Measurements from ENCODE around the gene KRTAP22-2. TPM values are rescaled to one million over a fixed set of nuclear protein-coding genes. Genes with fewer than 3 reads are reported as not detected.

Gene KRTAP22-2
- polyA plus RNA-seq = not detected
- long read RNA-seq, donor 1 = 0 reads
- long read RNA-seq, donor 2 = 0 reads
- long read RNA-seq, donor 3 = 0 reads
- long read RNA-seq, donor 4 = 0 reads
- long read RNA-seq, donor 5 = 0 reads
- long read RNA-seq, donor 6 = 0 reads
- long read RNA-seq, donor 7 = 0 reads
- long read RNA-seq, donor 8 = 0 reads
- long read RNA-seq, donor 9 = 0 reads
- long read RNA-seq, donor 10 = 0 reads
- long read RNA-seq, donor 11 = 0 reads

- H3K36me3 ChIP-seq (ENCODE audit: control insufficient read depth, insufficient read depth, low read length) = no peaks in the 10 kb centered on the region
Measured at GRCh38 chr21:30590297-30590696, at the start of gene KRTAP22-2. KRTAP22-2 (minus strand) TSS chr21:30590397.

GRCh38 chr21:30638686-30639085, 48.5 kb upstream of the KRTAP22-2 start:
- Histone ChIP-seq H3K36me3 (ENCODE audit: control insufficient read depth, insufficient read depth, low read length) (no peaks in the 10 kb centered on the region), H3K4me3 (ENCODE audit: low read length) (no peak overlapping the region), H3K4me1 (ENCODE audit: control insufficient read depth, insufficient read depth, low read length) (no peaks in the 10 kb centered on the region), H3K9me3 (ENCODE audit: control insufficient read depth, low read depth, low read length) (no peaks in the 10 kb centered on the region), H3K27me3 (ENCODE audit: control insufficient read depth, insufficient read depth, low read length) (no peaks in the 10 kb centered on the region), H3K27ac (ENCODE audit: low read length) (no peak overlapping the region)
- 100% methylated on average over 2 of the region's 3 CpGs for WGBS (ENCODE audit: insufficient coverage, low lambda C conversion rate)
- no peak for DNase-seq

More at GRCh38 chr21:30590297-30590696, at the start of gene KRTAP22-2:
- peaks cover 2% of the 10 kb centered on the region for H3K9me3 ChIP-seq (ENCODE audit: control insufficient read depth, low read depth, low read length)
- no peak for DNase-seq
- H3K27ac ChIP-seq (ENCODE audit: low read length) = no peak within 1 kb of the TSS
- no peak within 1 kb of the TSS for H3K4me3 ChIP-seq (ENCODE audit: low read length)
- H3K27me3 ChIP-seq (ENCODE audit: control insufficient read depth, insufficient read depth, low read length) = no peaks in the 10 kb centered on the region
- no peaks in the 10 kb centered on the region for H3K4me1 ChIP-seq (ENCODE audit: control insufficient read depth, insufficient read depth, low read length)

- Histone ChIP-seq H3K36me3 (ENCODE audit: control insufficient read depth, insufficient read depth, low read length) (no peaks in the 10 kb centered on the region), H3K27ac (ENCODE audit: low read length) (no peak within 1 kb of the TSS), H3K27me3 (ENCODE audit: control insufficient read depth, insufficient read depth, low read length) (no peaks in the 10 kb centered on the region), H3K9me3 (ENCODE audit: control insufficient read depth, low read depth, low read length) (no peaks in the 10 kb centered on the region), H3K4me1 (ENCODE audit: control insufficient read depth, insufficient read depth, low read length) (no peaks in the 10 kb centered on the region), H3K4me3 (ENCODE audit: low read length) (no peak within 1 kb of the TSS)
- DNase-seq = no peak
- no CpG with 5 or more reads among the region's 1 CpG for WGBS (ENCODE audit: insufficient coverage, low lambda C conversion rate)
Measured at GRCh38 chr21:30634906-30635305, 44.7 kb upstream of the KRTAP22-2 start, which contains the start of gene KRTAP20-2. KRTAP20-2 (plus strand) TSS chr21:30635206; CDS start chr21:30635264, 58 bp downstream.

- Histone ChIP-seq H3K27me3 (ENCODE audit: control insufficient read depth, insufficient read depth, low read length) (no peaks in the 10 kb centered on the region), H3K36me3 (ENCODE audit: control insufficient read depth, insufficient read depth, low read length) (no peaks in the 10 kb centered on the region), H3K4me3 (ENCODE audit: low read length) (no peak overlapping the region), H3K9me3 (ENCODE audit: control insufficient read depth, low read depth, low read length) (no peaks in the 10 kb centered on the region), H3K27ac (ENCODE audit: low read length) (no peak overlapping the region), H3K4me1 (ENCODE audit: control insufficient read depth, insufficient read depth, low read length) (no peaks in the 10 kb centered on the region)
- DNase-seq = no peak
- WGBS (ENCODE audit: insufficient coverage, low lambda C conversion rate) = no CpG with 5 or more reads among the region's 1 CpG
Measured at GRCh38 chr21:30629200-30629599, 39.0 kb upstream of the KRTAP22-2 start.

- Histone ChIP-seq H3K36me3 (ENCODE audit: control insufficient read depth, insufficient read depth, low read length) (no peaks in the 10 kb centered on the region), H3K9me3 (ENCODE audit: control insufficient read depth, low read depth, low read length) (no peaks in the 10 kb centered on the region), H3K27me3 (ENCODE audit: control insufficient read depth, insufficient read depth, low read length) (no peaks in the 10 kb centered on the region), H3K4me3 (ENCODE audit: low read length) (no peak overlapping the region), H3K4me1 (ENCODE audit: control insufficient read depth, insufficient read depth, low read length) (no peaks in the 10 kb centered on the region), H3K27ac (ENCODE audit: low read length) (no peak overlapping the region)
- DNase-seq = no peak
- WGBS (ENCODE audit: insufficient coverage, low lambda C conversion rate) = 100% methylated on average over 2 of the region's 4 CpGs
Measured at GRCh38 chr21:30628109-30628508, 37.9 kb upstream of the KRTAP22-2 start.

GRCh38 chr21:30625449-30626165, 35.4 kb upstream of the KRTAP22-2 start:
- WGBS (ENCODE audit: insufficient coverage, low lambda C conversion rate) = 80% methylated on average over 1 of the region's 4 CpGs
- Histone ChIP-seq H3K4me1 (ENCODE audit: control insufficient read depth, insufficient read depth, low read length) (no peaks in the 10 kb centered on the region), H3K4me3 (ENCODE audit: low read length) (no peak overlapping the region), H3K27me3 (ENCODE audit: control insufficient read depth, insufficient read depth, low read length) (no peaks in the 10 kb centered on the region), H3K9me3 (ENCODE audit: control insufficient read depth, low read depth, low read length) (no peaks in the 10 kb centered on the region), H3K27ac (ENCODE audit: low read length) (no peak overlapping the region), H3K36me3 (ENCODE audit: control insufficient read depth, insufficient read depth, low read length) (no peaks in the 10 kb centered on the region)
- no peak for DNase-seq

GRCh38 chr21:30623362-30623761, 33.2 kb upstream of the KRTAP22-2 start:
- no peaks in the 10 kb centered on the region for H3K27me3 ChIP-seq (ENCODE audit: control insufficient read depth, insufficient read depth, low read length)
- H3K9me3 ChIP-seq (ENCODE audit: control insufficient read depth, low read depth, low read length) = no peaks in the 10 kb centered on the region
- DNase-seq = no peak
- H3K4me1 ChIP-seq (ENCODE audit: control insufficient read depth, insufficient read depth, low read length) = no peaks in the 10 kb centered on the region
- no CpG with 5 or more reads among the region's 3 CpGs for WGBS (ENCODE audit: insufficient coverage, low lambda C conversion rate)
- no peak overlapping the region for H3K27ac ChIP-seq (ENCODE audit: low read length)
- H3K4me3 ChIP-seq (ENCODE audit: low read length) = no peak overlapping the region
- no peaks in the 10 kb centered on the region for H3K36me3 ChIP-seq (ENCODE audit: control insufficient read depth, insufficient read depth, low read length)

- no peaks in the 10 kb centered on the region for H3K9me3 ChIP-seq (ENCODE audit: control insufficient read depth, low read depth, low read length)
- no peak within 1 kb of the TSS for H3K27ac ChIP-seq (ENCODE audit: low read length)
- no peaks in the 10 kb centered on the region for H3K4me1 ChIP-seq (ENCODE audit: control insufficient read depth, insufficient read depth, low read length)
- no peak within 1 kb of the TSS for H3K4me3 ChIP-seq (ENCODE audit: low read length)
- H3K27me3 ChIP-seq (ENCODE audit: control insufficient read depth, insufficient read depth, low read length) = no peaks in the 10 kb centered on the region
- DNase-seq = no peak
- 100% methylated on average over 1 of the region's 3 CpGs for WGBS (ENCODE audit: insufficient coverage, low lambda C conversion rate)
- no peaks in the 10 kb centered on the region for H3K36me3 ChIP-seq (ENCODE audit: control insufficient read depth, insufficient read depth, low read length)
Measured at GRCh38 chr21:30620522-30620921, 30.3 kb upstream of the KRTAP22-2 start, which contains the start of gene KRTAP20-4. KRTAP20-4 (plus strand) TSS chr21:30620627.

- no peaks in the 10 kb centered on the region for H3K27me3 ChIP-seq (ENCODE audit: control insufficient read depth, insufficient read depth, low read length)
- no peak for DNase-seq
Measured at GRCh38 chr21:30620080-30620479, 29.9 kb upstream of the KRTAP22-2 start.

GRCh38 chr21:30616125-30616524, 25.9 kb upstream of the KRTAP22-2 start, which contains the start of gene KRTAP20-1:
KRTAP20-1 (plus strand) TSS chr21:30616425; CDS start chr21:30616455, 30 bp downstream.
- H3K9me3 ChIP-seq (ENCODE audit: control insufficient read depth, low read depth, low read length) = peaks cover 3% of the 10 kb centered on the region
- H3K4me1 ChIP-seq (ENCODE audit: control insufficient read depth, insufficient read depth, low read length) = no peaks in the 10 kb centered on the region
- no peak within 1 kb of the TSS for H3K4me3 ChIP-seq (ENCODE audit: low read length)
- H3K36me3 ChIP-seq (ENCODE audit: control insufficient read depth, insufficient read depth, low read length) = no peaks in the 10 kb centered on the region
- DNase-seq = no peak
- 80% methylated on average over 1 of the region's 2 CpGs for WGBS (ENCODE audit: insufficient coverage, low lambda C conversion rate)
- H3K27ac ChIP-seq (ENCODE audit: low read length) = no peak within 1 kb of the TSS
- H3K27me3 ChIP-seq (ENCODE audit: control insufficient read depth, insufficient read depth, low read length) = no peaks in the 10 kb centered on the region

More at GRCh38 chr21:30620080-30620479, 29.9 kb upstream of the KRTAP22-2 start:
- Histone ChIP-seq H3K36me3 (ENCODE audit: control insufficient read depth, insufficient read depth, low read length) (no peaks in the 10 kb centered on the region), H3K4me3 (ENCODE audit: low read length) (no peak overlapping the region), H3K9me3 (ENCODE audit: control insufficient read depth, low read depth, low read length) (no peaks in the 10 kb centered on the region), H3K4me1 (ENCODE audit: control insufficient read depth, insufficient read depth, low read length) (no peaks in the 10 kb centered on the region), H3K27ac (ENCODE audit: low read length) (no peak overlapping the region)

- Histone ChIP-seq H3K27ac (ENCODE audit: low read length) (no peak overlapping the region), H3K36me3 (ENCODE audit: control insufficient read depth, insufficient read depth, low read length) (no peaks in the 10 kb centered on the region), H3K4me1 (ENCODE audit: control insufficient read depth, insufficient read depth, low read length) (no peaks in the 10 kb centered on the region), H3K4me3 (ENCODE audit: low read length) (no peak overlapping the region), H3K9me3 (ENCODE audit: control insufficient read depth, low read depth, low read length) (peaks cover 3% of the 10 kb centered on the region), H3K27me3 (ENCODE audit: control insufficient read depth, insufficient read depth, low read length) (no peaks in the 10 kb centered on the region)
- no peak for DNase-seq
Measured at GRCh38 chr21:30615199-30615598, 25.0 kb upstream of the KRTAP22-2 start.
